KMS-11 (cell line): Measurements from ENCODE around the gene THBS1.

Experiments used
- H2AFZ ChIP-seq: fragments of 200-600 bp; sonication (generic); 2 replicates; pipeline ENCODE4 v1.6.1; 2016; ENCODE audit warnings: antibody characterized with exemption, mixed run types, low read depth
- H3K27ac ChIP-seq: fragments of 200-600 bp; sonication (generic); 2 replicates; pipeline ENCODE4 v1.6.1; 2016; ENCODE audit warnings: mild to moderate bottlenecking, mixed run types
- H3K27me3 ChIP-seq: fragments of 200-600 bp; sonication (generic); 2 replicates; pipeline ENCODE4 v1.6.1; 2017; ENCODE audit warnings: mild to moderate bottlenecking, low read depth, mixed run types, moderate library complexity; ENCODE audit not compliant: insufficient read depth
- H3K36me3 ChIP-seq: fragments of 200-600 bp; sonication (generic); 2 replicates; pipeline ENCODE4 v1.6.1; 2017; ENCODE audit warnings: mild to moderate bottlenecking, mixed run types; ENCODE audit not compliant: insufficient read depth
- H3K4me1 ChIP-seq: fragments of 200-600 bp; sonication (generic); 2 replicates; pipeline ENCODE4 v1.6.1; 2016; ENCODE audit warnings: mild to moderate bottlenecking, low read depth, mixed run types; ENCODE audit not compliant: poor library complexity, severe bottlenecking
- H3K4me2 ChIP-seq: fragments of 200-600 bp; sonication (generic); 2 replicates; pipeline ENCODE4 v1.7.0; 2016; ENCODE audit warnings: mild to moderate bottlenecking, mixed run types
- H3K4me3 ChIP-seq: fragments of 200-600 bp; sonication (generic); IDR thresholded peaks from 2 replicates; pipeline ENCODE4 v1.6.1; 2017; ENCODE audit warnings: low read depth, low read length, mixed read lengths; ENCODE audit not compliant: insufficient read depth
- H3K79me2 ChIP-seq: fragments of 200-600 bp; sonication (generic); 2 replicates; pipeline ENCODE4 v1.6.1; 2016; ENCODE audit warnings: low read depth, mixed run types; ENCODE audit not compliant: insufficient read depth
- H3K9ac ChIP-seq: fragments of 200-600 bp; sonication (generic); 2 replicates; pipeline ENCODE4 v1.6.1; 2016; ENCODE audit warnings: mild to moderate bottlenecking, mixed run types
- H4K20me1 ChIP-seq: fragments of 200-600 bp; sonication (generic); 2 replicates; pipeline ENCODE4 v1.6.1; 2016; ENCODE audit warnings: mild to moderate bottlenecking, mixed run types; ENCODE audit not compliant: insufficient read depth
- CTCF ChIP-seq: fragments of 200-600 bp; sonication (generic); conservative IDR thresholded peaks from 2 replicates; pipeline ENCODE4 v1.6.1; 2017; ENCODE audit warnings: low read depth, mild to moderate bottlenecking, antibody characterized with exemption, low read length, moderate library complexity, mixed read lengths

The THBS1 gene

DNA sequence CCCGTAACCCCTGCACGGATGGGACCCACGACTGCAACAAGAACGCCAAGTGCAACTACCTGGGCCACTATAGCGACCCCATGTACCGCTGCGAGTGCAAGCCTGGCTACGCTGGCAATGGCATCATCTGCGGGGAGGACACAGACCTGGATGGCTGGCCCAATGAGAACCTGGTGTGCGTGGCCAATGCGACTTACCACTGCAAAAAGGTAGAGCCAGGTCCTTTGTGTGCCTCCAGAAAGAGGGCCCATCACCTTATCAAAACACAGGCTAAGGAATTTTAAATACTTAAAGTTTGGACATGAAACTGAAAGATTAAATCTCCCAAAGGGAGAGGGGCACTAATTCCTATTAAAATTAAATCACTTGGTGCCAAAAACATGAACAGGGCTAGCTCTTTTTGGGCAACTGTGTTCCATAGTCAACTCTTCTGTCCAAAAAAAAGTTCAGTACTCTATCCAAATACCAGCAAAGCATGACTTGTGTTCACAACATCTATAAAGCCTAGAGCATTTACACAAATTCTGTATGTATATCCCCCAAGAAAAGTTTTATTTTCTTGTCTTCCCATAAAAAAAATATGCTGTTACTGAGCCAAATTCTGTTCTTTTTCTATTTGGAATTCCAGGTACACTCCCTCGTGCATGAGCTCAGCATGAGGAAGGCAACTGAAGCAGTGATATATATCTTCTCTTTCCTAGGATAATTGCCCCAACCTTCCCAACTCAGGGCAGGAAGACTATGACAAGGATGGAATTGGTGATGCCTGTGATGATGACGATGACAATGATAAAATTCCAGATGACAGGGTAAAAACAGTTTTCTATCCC is 9.2 kb downstream of the THBS1 start:
- H3K79me2 ChIP-seq = no peaks in the 10 kb centered on the region
- H3K27me3 ChIP-seq = no peaks in the 10 kb centered on the region
- no peak overlapping the region for H3K4me3 ChIP-seq
- H3K36me3 ChIP-seq = no peaks in the 10 kb centered on the region
- TF ChIP-seq CTCF = no peak
- H2AFZ ChIP-seq = no peak overlapping the region
- no peak overlapping the region for H3K4me2 ChIP-seq
- H4K20me1 ChIP-seq = no peaks in the 10 kb centered on the region
- no peak overlapping the region for H3K27ac ChIP-seq
- H3K9ac ChIP-seq = no peak overlapping the region
- H3K4me1 ChIP-seq = no peaks in the 10 kb centered on the region

DNA sequence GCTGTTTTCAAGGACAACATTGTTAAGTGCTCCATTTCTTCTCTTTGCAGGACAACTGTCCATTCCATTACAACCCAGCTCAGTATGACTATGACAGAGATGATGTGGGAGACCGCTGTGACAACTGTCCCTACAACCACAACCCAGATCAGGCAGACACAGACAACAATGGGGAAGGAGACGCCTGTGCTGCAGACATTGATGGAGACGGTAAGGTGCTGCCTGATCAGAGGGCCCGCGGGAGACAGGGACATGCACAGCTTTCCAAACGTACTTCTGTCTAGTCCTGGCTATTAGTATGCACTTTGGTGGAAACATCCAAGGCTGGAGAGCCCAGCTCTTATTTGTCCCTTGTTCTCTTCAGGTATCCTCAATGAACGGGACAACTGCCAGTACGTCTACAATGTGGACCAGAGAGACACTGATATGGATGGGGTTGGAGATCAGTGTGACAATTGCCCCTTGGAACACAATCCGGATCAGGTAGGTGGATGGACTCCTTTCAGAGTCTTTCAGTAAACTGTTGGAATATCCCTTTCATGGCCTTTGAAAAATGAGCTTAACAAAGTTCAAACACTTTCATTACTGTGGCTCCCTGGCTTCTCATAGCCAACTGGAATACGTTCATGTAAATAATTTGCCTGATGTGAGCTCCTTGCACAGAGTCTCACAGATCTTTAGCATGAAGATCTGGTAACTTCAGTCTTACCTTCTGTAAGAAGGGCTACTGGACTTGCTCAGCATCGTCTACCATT is 10.4 kb downstream of the THBS1 start:
- H3K4me3 ChIP-seq = no peak overlapping the region
- H3K9ac ChIP-seq = no peak overlapping the region
- H3K27ac ChIP-seq = no peak overlapping the region
- H3K36me3 ChIP-seq = no peaks in the 10 kb centered on the region
- TF ChIP-seq CTCF = no peak
- no peaks in the 10 kb centered on the region for H3K79me2 ChIP-seq
- H2AFZ ChIP-seq = no peak overlapping the region
- no peaks in the 10 kb centered on the region for H3K4me1 ChIP-seq
- H3K4me2 ChIP-seq = no peak overlapping the region
- no peaks in the 10 kb centered on the region for H3K27me3 ChIP-seq
- H4K20me1 ChIP-seq = no peaks in the 10 kb centered on the region

- Histone ChIP-seq H3K27ac (no peak overlapping the region), H3K4me3 (no peak overlapping the region), H3K79me2 (no peaks in the 10 kb centered on the region), H2AFZ (no peak overlapping the region), H3K4me2 (no peak overlapping the region), H3K4me1 (no peaks in the 10 kb centered on the region), H3K27me3 (no peaks in the 10 kb centered on the region), H3K36me3 (no peaks in the 10 kb centered on the region), H3K9ac (no peak overlapping the region), H4K20me1 (no peaks in the 10 kb centered on the region)
- TF ChIP-seq CTCF = no peak
Observed at GRCh38 chr15:39591896-39592315, 11.0 kb downstream of the THBS1 start.

DNA sequence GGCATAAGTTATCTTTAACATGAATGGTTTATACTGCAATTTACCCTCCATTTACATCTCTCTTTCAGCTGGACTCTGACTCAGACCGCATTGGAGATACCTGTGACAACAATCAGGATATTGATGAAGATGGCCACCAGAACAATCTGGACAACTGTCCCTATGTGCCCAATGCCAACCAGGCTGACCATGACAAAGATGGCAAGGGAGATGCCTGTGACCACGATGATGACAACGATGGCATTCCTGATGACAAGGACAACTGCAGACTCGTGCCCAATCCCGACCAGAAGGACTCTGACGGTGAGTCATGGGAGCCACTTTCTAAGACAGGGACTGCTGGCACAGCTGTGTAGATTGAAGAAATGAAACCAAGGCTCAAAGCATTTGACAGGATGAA is 11.6 kb downstream of the THBS1 start:
- Histone ChIP-seq H4K20me1 (no peaks in the 10 kb centered on the region), H3K4me1 (no peaks in the 10 kb centered on the region), H3K4me3 (no peak overlapping the region), H3K27ac (no peak overlapping the region), H3K27me3 (no peaks in the 10 kb centered on the region), H3K79me2 (no peaks in the 10 kb centered on the region), H2AFZ (no peak overlapping the region), H3K36me3 (no peaks in the 10 kb centered on the region), H3K9ac (no peak overlapping the region), H3K4me2 (no peak overlapping the region)
- TF ChIP-seq CTCF = no peak
